HG03354 (cell line): Measurements from ENCODE around the gene BFAR.
A peak's percentile ranks its signal among the peaks of the same experiment; 100 is the strongest.
"Not testable (repeated sequence)": the region's sequence is repeated elsewhere in the genome, so short reads cannot be mapped to it uniquely, and the experiment has no call there.

Experiments
- ATAC-seq: cut with Tn5 transposase; IDR thresholded peaks from one replicate; pipeline ENCODE4 v1.9.1; 2021; ENCODE audit warnings: mild to moderate bottlenecking; ENCODE audit not compliant: unreplicated experiment, poor library complexity, severe bottlenecking

Gene BFAR

DNA sequence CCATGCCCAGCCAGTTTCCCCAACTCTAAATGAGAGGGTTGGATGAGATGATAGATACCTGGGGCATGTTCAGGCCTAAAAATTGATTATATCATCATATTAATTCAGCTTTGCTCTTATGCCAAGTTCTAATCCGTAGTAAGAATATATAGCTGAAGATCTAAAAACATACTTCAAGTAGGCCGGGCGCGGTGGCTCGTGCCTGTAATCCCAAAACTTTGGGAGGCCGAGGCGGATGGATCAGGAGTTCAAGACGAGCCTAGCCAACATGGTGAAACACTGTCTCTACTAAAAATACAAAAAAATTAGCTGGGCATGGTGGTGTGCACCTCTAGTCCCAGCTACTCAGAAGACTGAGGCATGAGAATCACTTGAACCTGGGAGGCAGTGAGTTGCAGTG is 49.4 kb downstream of the BFAR start:
- no peak for ATAC-seq

DNA sequence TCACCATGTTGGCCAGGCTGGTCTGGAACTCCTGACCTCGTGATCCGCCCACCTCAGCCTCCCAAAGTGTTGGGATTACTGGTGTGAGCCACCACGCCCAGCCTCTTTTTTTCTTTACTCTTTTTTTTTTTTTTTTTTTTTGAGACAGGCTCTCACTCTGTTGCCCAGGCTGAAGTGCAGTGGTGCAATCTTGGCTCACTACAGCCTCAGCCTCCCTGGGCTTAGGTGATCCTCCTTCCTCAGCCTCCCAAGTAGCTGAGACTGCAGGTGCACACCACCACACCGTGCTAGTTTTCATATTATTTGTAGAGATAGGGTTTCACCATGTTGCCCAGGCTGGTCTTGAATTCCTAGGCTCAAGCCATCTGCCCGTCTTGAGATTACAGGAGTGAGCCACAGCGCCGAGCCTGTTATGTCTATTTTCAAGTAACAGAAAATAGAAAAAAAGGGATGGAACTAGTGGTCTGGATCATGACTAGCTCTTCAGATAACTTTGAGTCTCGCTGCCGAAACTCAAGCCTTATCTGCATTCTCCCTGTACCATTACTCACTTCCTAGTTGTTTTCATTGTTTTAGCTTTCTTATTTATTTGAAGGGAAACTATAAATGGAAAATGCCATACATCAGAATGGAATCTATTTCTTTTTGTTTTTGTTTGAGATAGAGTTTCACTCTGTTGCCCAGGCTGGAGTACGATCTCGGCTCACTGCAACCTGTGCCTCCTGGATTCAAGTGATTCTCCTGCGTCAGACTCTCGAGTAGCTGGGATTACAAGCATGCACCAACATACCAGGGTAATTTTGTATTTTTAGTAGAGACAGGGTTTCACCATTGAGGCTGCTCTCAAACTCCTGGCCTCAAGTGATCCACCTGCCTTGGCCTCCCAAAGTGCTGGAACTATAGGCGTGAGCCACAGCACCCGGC is 53.4 kb downstream of the BFAR start:
- ATAC-seq: not testable (repeated sequence)

DNA sequence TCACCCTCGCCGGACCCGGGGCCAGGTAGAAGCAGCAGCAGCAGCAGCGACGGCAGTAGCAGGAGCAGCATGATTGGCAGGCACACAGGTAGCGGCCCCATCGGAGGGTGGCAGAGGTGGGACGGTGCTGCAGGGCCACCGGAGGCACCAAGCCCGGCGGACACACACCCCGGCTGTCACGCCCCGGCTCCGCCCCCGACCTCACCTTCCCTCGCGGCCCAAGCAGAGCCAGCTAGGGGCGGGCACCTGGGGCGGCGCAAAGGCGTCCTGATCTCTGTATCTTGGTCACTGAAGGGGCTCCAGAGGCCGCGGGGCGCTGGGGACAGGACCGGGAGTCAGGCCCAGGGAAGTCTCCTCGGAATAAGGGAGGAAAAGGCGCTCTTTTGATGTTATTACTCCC is 61.4 kb downstream of the BFAR start, which contains the start of gene PLA2G10:
TSS of gene PLA2G10 (minus strand) at position 180 of the 400 bp plus-strand sequence. CDS start at position 101, 79 bp downstream.
- ATAC-seq: not testable (repeated sequence)

- ATAC-seq: not testable (repeated sequence)
Measured at GRCh38 chr16:14701859-14702258, 69.1 kb downstream of the BFAR start.

- ATAC-seq: not testable (repeated sequence)
Measured at GRCh38 chr16:14702672-14703071, 69.9 kb downstream of the BFAR start.

DNA sequence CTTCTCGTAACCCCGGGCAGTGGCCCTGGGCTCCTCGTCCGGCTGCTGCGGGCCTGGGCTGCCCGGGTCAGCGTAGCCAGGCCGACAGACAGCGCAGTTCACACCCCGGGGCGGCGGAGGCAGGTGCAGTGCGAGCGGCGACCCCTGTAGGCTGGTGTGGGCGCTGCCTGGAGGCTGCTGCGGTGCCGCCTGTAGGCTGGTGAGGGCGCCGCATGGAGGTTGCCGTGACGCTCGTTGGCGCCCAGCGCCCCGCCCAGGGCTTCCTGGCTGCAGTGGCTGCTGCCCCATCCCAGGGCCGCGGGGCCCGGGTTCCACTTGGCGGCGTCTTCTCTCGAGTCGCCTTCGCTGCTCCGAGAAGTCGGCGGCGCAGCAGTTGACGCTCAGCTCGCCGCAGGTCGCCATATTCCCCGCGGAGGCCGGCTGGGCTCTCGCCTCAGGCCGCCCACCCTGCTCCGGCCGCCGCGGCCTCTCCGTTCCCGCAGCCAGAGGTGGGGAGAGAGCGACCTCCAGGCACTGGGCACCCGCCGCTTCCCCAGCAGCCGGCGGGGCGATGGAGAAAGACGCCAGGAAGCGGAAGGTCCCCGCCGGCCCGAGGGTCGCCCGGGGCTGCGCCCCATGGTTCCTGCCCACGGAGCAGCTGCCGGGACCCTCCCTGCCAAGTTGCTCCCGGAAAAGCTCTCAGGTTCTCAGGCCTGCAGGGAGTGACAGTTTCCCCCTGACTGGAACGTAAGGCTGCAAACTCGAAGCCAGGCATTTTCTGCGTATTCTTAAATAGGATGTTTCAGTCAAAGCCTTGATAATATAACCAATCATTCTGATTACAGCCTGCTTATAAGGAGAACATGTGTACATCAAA is 70.6 kb downstream of the BFAR start, which contains the start of gene NPIPA3:
TSS of gene NPIPA3 (plus strand) at position 256 of the 856 bp plus-strand sequence. CDS start 5,533 bp downstream, outside the sequence.
- ATAC-seq: peak; percentile 99
